Calu3 (cell line): ENCODE data around the gene FAF1. TPM values are rescaled to one million over a fixed set of nuclear protein-coding genes. Genes with fewer than 3 reads are reported as not detected.

Source experiments
- BruUV-seq: library from RNA; stranded (reverse); fragments of 400-500 nt; replicated peaks from 2 replicates; lab custom pipeline; 2021; lab: Mats Ljungman, UMichigan
- CTCF ChIA-PET: fragments of 300-600 bp; sonication (Branson Sonifier 250); formaldehyde crosslinking; loops from one replicate; lab custom pipeline; 2022; ENCODE audit warnings: antibody characterized with exemption; lab: Charles Lee
- DNase-seq: peaks from one replicate; pipeline ENCODE4 v3.0.0; 2022
- H3K27ac Mint-ChIP-seq: one replicate; pipeline ENCODE4 v1.8.0; 2022; ENCODE audit warnings: mixed read lengths; ENCODE audit not compliant: unreplicated experiment
- H3K27me3 Mint-ChIP-seq: one replicate; pipeline ENCODE4 v1.8.0; 2022; ENCODE audit warnings: mixed read lengths; ENCODE audit not compliant: unreplicated experiment
- H3K36me3 Mint-ChIP-seq: one replicate; pipeline ENCODE4 v1.8.0; 2022; ENCODE audit warnings: mild to moderate bottlenecking, moderate library complexity, mixed read lengths; ENCODE audit not compliant: insufficient read depth, unreplicated experiment
- H3K4me1 Mint-ChIP-seq: one replicate; pipeline ENCODE4 v1.8.0; 2022; ENCODE audit warnings: mild to moderate bottlenecking, low read depth, mixed read lengths; ENCODE audit not compliant: unreplicated experiment
- H3K4me3 Mint-ChIP-seq: one replicate; pipeline ENCODE4 v1.8.0; 2022; ENCODE audit warnings: mild to moderate bottlenecking, low read depth, moderate library complexity, mixed read lengths; ENCODE audit not compliant: unreplicated experiment
- H3K9me3 Mint-ChIP-seq: one replicate; pipeline ENCODE4 v1.8.0; 2022; ENCODE audit warnings: low read depth, mixed read lengths; ENCODE audit not compliant: unreplicated experiment
- intact Hi-C: fragments of 100-400 bp; cut with micrococcal nuclease; formaldehyde crosslinking; loops from one replicate; pipeline ENCODE4 v1.10.0; 2022; ENCODE audit not compliant: unreplicated experiment
- total RNA-seq: library from RNA; stranded (reverse); gene quantifications from 2 replicates; pipeline ENCODE4 v1.2.3, GENCODE V29; 2022
- TF ChIP-seq, protein P1 (sequence below): fragments of 200-600 bp; IDR thresholded peaks from one replicate; pipeline ENCODE4 v1.8.0; 2022; ENCODE audit warnings: antibody characterized with exemption; ENCODE audit not compliant: unreplicated experiment

FAF1 gene
- total RNA-seq, 1 experiment from 2014 or later: 104 TPM

DNA sequence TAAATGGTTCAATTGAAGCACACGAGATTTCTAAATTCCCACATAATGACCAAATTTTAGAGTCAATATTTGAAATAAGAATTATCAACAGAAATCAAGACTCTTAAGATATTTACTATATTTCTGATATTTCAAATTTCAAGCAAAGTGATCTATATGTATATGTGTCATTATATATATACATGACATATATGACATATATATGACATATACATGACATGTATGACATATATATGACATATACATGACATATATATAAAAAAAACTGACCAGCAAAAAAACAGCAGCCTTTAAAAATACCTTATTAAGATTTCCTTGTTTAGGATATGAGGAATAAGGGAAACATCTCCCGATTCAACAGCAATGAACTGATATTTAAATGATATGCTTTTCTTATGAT is 266.2 kb downstream of the FAF1 start:
- H3K4me1 Mint-ChIP-seq: peaks cover 9% of the 10 kb centered on the region
- CTCF ChIA-PET: no interaction called here
- TF ChIP-seq, protein P1, sequence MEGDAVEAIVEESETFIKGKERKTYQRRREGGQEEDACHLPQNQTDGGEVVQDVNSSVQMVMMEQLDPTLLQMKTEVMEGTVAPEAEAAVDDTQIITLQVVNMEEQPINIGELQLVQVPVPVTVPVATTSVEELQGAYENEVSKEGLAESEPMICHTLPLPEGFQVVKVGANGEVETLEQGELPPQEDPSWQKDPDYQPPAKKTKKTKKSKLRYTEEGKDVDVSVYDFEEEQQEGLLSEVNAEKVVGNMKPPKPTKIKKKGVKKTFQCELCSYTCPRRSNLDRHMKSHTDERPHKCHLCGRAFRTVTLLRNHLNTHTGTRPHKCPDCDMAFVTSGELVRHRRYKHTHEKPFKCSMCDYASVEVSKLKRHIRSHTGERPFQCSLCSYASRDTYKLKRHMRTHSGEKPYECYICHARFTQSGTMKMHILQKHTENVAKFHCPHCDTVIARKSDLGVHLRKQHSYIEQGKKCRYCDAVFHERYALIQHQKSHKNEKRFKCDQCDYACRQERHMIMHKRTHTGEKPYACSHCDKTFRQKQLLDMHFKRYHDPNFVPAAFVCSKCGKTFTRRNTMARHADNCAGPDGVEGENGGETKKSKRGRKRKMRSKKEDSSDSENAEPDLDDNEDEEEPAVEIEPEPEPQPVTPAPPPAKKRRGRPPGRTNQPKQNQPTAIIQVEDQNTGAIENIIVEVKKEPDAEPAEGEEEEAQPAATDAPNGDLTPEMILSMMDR: no peak
- H3K27ac Mint-ChIP-seq: no peak overlapping the region
- no TSS peak for BruUV-seq
- no peaks in the 10 kb centered on the region for H3K9me3 Mint-ChIP-seq
- peaks cover 5% of the 10 kb centered on the region for H3K36me3 Mint-ChIP-seq
- H3K4me3 Mint-ChIP-seq: no peak overlapping the region
- intact Hi-C loops: no loop called here
- DNase-seq: no peak
- no peaks in the 10 kb centered on the region for H3K27me3 Mint-ChIP-seq

DNA sequence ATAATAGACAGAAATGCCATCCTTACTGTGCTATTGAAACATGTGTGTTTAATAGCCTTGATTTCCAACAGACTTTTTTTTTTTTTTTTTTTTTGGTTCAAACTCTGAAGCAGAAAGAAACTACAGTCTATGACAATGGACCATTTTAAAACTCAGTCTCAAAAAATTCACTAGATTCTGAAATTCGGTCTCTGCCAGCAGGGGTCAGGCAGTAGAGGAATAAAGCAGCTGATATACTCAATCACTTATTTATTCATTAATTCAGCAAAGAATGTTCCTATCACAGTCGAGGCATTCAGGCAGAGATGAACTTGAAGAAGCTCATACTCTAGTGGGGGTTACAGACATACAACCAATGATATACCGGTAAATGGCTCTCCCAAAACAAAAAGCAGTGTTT is 275.9 kb downstream of the FAF1 start:
- no TSS peak for BruUV-seq
- CTCF ChIA-PET: interaction anchor here (0.6 to 0.7 kb wide), 3 partner anchors 66 to 1321 kb away, joined by 3 to 4 read pairs (median 3); no protein-coding TSS in a partner anchor
- no peak for DNase-seq
- Mint-ChIP-seq H3K27ac (no peak overlapping the region), H3K4me1 (no peaks in the 10 kb centered on the region), H3K4me3 (no peak overlapping the region), H3K9me3 (no peaks in the 10 kb centered on the region), H3K27me3 (no peaks in the 10 kb centered on the region), H3K36me3 (no peaks in the 10 kb centered on the region)
- intact Hi-C loops: no loop called here
- TF ChIP-seq, protein P1: no peak

GRCh38 chr1:50681931-50682330 is 278.1 kb downstream of the FAF1 start:
- no peaks in the 10 kb centered on the region for H3K27me3 Mint-ChIP-seq
- no peaks in the 10 kb centered on the region for H3K36me3 Mint-ChIP-seq
- no TSS peak for BruUV-seq
- H3K4me1 Mint-ChIP-seq: no peaks in the 10 kb centered on the region
- CTCF ChIA-PET: no interaction called here
- no peak for DNase-seq
- no peak overlapping the region for H3K27ac Mint-ChIP-seq
- H3K4me3 Mint-ChIP-seq: no peak overlapping the region
- TF ChIP-seq, protein P1: no peak
- no peaks in the 10 kb centered on the region for H3K9me3 Mint-ChIP-seq
- intact Hi-C loops: no loop called here

DNA sequence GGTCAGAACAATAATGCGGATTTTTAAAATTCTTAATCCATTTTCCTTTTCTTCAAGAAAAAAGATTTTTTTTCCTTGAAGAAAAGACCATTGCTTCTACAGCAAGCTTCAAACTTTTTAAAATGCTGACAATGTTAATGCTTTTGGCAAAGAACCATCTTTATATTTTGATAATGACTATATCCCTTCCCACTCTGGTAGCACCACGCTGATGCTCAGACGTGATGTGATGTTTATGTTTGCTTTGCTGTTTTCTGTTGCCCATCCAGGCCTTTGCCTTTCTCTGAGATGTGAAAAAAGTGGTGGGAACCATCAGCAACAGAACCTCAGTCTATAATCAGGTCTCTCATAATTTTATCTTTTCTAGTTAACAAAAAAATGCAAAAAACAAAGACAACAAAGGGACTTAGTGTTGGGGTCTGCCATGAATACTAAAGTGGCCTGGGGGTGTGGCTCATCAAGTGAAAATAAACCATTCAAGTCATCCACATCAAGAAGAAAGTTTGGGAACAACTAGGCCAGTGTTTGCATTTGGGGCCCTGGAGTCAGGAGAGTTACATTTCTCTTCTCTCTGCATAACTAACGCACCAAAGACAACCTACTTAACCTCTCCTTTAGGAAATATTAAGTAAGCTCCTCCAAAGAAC is 292.2 kb downstream of the FAF1 start:
- Mint-ChIP-seq H3K27ac (no peak overlapping the region), H3K4me1 (peaks cover 13% of the 10 kb centered on the region), H3K9me3 (no peaks in the 10 kb centered on the region), H3K27me3 (no peaks in the 10 kb centered on the region), H3K36me3 (peaks cover under 1% of the 10 kb centered on the region), H3K4me3 (no peak overlapping the region)
- TF ChIP-seq, protein P1: no peak
- DNase-seq: no peak
- intact Hi-C loops: no loop called here
- no TSS peak for BruUV-seq
- CTCF ChIA-PET: interaction anchor here (0.9 kb wide), 1 partner anchor 47 kb away, joined by 4 read pairs; no protein-coding TSS in a partner anchor
